NAMALWA (cell line): ENCODE data around the gene FRRS1.
A peak's percentile ranks its signal among the peaks of the same experiment; 100 is the strongest.
"Not testable (repeated sequence)": the region's sequence is repeated elsewhere in the genome, so short reads cannot be mapped to it uniquely, and the experiment has no call there.

Experiments
- DNase-seq: peaks from one replicate; pipeline ENCODE4 v3.0.0-alpha.2; 2015; ENCODE audit warnings: low spot score

The FRRS1 gene

GRCh38 chr1:99764439-99764838 is 2.0 kb downstream of the FRRS1 start:
- DNase-seq: no peak

- no peak for DNase-seq
Observed at GRCh38 chr1:99763956-99764355, 2.5 kb downstream of the FRRS1 start.

DNA sequence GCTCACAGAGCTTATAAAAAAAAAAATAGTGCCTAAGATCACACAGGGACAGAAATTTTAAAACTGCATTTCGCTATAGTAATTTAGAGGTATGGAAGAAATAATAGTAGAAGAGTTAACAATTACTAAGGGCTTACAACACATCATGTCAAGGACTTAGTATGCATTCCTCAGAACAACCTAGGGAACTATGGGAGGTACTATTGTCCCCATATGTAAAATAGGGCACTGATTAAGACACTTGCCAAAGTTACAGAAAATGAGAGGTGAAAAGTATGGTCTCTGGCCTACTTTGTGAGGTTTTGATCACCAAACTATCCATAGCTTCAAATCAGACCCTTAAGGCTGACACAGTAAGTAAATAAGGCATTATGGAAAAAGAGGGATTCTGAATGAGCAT is 4.7 kb downstream of the FRRS1 start:
- DNase-seq: no peak

DNA sequence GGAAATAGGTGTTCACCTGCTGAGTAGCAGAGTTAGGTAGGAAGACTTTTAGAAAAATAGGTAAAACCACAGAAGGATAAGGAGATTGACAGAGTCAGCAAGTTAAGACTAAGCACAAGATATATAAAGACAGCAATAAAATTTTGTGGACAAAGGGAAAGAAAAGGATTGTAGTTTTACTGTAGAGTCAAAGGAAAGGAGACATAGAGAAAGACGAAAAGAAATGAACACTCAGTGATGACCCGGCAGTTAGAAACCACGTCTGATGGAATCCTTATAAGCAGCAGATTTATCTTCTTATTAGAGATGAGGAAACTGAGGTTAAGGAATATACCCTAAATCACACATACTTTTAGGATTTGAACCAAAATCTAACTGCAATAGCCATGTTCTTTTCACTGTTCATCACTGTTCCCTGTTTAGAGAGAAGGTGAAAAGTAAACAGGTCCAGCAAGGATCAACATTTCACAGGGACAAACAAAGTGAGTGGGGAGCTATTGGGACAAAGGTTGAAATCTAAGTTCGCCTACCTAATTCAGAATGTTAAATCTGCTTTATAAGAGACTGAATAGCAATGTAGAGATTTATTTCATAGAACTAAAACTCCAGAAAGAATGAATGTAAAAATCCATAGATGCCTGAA is 6.8 kb downstream of the FRRS1 start:
- no peak for DNase-seq

- DNase-seq: not testable (repeated sequence)
Observed at GRCh38 chr1:99758686-99759517, 7.5 kb downstream of the FRRS1 start.

- no peak for DNase-seq
Observed at GRCh38 chr1:99758073-99758511, 8.3 kb downstream of the FRRS1 start.

DNA sequence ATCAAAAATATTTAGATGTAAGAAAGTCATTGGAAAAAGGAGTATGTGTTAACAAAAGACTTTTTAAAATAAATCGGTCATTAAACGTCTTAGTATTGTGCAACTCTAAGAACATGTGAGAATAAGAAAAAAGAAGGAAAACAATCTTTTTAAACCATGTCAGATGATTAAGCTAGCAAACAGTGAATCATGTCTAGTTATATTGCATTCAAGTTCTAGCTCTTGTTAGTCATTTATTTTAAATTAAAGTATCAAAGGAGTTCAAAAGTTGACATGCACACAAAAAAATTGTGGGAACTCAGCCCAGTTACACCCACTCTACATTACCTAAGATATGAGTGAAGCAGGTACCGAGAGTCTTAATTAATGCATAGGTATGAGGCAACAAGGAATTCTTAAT is 9.8 kb downstream of the FRRS1 start:
- no peak for DNase-seq

DNA sequence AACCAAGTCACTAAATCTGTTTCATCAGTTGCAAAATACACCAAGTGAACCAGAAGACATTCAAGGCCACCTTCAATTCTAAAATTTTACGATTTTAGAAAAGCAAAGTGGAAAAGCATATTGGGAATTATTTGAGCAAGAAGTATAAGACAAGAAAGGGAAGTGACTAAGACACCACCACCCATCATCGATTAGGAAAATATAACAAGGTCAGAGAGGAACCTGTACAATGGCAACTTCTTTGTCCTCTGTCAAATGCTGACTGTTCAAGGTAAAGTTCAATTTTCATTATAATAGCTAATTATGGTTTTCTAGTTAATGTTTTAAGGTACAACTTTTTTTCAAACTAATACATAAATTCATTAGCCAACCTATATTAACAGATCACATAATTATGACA is 10.8 kb downstream of the FRRS1 start:
- DNase-seq: no peak

GRCh38 chr1:99754697-99755096 is 11.7 kb downstream of the FRRS1 start:
- DNase-seq: no peak

- no peak for DNase-seq
Observed at GRCh38 chr1:99754055-99754626, 12.3 kb downstream of the FRRS1 start.

DNA sequence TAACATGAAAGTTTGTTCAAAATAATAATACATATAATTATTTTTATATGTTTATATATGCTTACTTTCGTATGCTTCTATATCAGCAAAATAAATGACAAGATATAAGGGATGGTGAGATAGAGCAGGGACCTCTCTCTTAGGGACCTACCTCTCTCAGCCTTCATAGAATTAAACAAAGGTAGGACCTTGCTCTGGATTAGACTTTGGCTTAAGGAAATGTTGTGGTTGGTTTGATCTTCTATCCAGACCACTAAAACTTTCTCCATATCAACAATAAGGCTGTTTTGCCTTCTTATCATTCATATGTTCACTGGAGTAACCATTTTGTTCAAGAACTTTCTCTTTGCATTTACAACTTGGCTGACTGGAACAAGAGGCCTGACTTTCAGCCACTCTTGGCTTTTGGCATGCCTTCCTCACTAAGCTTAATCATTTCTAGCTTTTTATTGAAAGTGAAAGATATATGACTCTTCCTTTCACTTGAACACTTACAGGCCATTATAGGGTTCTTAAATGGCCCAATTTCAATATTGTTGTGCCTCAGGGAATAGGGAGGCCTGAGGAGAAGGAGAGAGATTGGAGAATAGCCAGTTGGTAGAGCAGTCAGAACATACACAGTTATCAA is 14.4 kb downstream of the FRRS1 start:
- DNase-seq: no peak

DNA sequence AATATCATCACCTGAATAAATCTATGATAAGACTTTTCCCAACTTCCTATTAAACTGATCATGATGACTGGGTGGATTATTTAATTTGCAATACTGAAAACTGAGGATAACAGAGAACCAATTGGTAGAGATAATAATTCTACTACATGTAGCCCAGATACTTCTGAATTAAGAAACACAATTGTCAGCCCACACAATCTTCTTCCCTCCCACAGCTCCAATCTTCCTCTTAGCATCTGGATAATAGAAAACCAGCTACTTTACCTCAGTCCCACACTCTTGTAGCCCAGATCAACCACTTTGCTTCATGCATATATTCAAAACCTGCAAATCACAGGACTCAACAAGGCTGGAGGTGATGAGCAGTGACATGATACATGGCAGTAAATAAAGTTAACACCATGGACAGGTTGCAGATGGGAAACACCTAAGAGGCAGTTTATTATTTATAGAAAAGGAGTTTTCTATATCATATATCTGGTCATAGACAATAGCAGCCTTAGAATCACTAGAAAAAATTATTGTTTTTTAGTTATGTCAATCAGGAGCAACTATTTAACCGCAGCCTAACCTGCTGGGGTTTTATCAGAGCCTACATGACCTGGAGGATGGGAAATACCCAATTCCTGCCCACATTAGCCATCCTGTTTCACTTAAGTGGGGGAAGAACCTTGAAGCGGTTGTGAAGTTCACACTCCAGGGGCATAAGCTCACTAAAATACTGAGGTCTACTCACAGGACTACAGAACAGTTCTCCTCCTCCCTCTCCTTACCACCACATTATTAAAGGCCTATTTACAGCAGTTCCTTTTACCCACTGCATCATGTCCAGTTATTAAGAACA is 16.7 kb downstream of the FRRS1 start:
- DNase-seq: no peak

GRCh38 chr1:99748419-99748818 is 18.0 kb downstream of the FRRS1 start:
- no peak for DNase-seq

DNA sequence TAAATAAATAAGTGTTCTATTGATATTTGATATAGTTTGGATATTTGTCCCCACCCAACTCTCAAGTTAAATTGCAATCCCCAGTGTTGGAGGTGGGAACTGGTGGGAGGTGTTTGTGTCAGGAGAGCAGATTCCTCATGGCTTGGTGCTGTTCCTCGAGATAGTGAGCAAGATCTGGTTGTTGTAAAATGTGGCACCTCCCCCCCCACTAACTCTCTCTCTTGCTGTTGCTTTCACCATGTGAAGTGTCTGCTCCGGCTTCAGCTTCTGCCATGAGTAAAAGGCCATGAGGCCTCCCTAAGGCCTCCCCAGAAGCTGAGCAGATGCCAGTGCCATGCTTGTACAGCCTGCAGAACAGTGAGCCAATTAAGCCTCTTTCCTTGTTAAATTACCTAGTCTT is 20.8 kb downstream of the FRRS1 start:
- no peak for DNase-seq

DNA sequence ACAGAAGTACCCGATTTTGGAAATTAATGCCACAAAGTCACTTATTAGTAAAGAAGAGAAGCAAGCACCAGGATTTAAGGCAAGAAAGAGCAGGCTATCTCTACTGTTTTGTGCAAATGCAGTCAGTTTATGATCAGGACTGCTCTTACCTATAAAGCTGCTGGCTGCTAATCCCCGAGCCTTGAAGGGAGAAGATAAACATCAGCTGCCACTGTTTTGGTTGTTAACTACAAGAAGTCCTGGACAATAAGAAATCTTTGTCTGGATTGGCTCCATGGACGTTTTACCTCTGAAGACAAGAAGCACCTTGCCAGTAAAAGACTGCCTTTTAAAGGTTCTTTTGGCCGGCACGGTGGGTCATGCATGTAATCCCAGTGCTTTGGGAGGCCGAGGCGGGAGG is 21.4 kb downstream of the FRRS1 start:
- DNase-seq: no peak

DNA sequence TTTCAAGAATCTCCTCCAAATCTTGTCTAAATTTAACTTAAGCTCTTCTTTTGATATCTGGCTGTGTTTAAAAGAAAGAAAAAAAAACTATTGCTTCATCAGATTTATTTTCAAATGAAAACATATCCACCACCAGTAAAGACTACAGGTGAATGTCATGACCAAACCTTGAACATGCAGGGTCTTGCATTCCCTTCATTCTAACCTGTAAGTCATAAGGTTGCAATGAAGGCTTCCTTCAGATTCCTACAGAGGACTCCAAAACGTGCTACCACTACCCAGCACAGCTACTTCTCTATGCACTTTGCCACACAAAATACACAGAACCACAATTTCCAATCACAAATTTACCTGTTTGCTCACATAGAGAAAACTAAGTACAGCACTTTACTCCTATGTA is 26.3 kb downstream of the FRRS1 start:
- no peak for DNase-seq

- DNase-seq: no peak
Observed at GRCh38 chr1:99738858-99739465, 27.5 kb downstream of the FRRS1 start.

GRCh38 chr1:99737016-99737415 is 29.4 kb downstream of the FRRS1 start:
- DNase-seq: peak; percentile 48

DNA sequence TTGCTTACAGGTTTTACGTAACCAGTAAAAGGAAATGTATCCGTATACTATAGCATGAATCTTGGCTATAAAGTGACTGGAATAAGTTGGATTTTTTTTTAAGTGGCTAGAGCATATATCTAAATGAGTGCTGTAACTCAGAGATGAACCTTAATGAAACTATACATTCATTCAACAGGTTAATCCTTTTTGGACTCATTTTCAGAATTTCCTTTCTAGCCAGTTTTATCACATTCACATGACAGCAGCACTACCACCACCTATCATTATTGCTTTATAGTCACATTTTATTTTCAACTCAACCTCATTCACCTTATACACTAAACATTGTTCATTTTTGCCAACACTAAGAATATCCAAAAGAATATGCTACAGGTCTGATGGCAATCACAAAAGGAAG is 30.6 kb downstream of the FRRS1 start:
- no peak for DNase-seq

DNA sequence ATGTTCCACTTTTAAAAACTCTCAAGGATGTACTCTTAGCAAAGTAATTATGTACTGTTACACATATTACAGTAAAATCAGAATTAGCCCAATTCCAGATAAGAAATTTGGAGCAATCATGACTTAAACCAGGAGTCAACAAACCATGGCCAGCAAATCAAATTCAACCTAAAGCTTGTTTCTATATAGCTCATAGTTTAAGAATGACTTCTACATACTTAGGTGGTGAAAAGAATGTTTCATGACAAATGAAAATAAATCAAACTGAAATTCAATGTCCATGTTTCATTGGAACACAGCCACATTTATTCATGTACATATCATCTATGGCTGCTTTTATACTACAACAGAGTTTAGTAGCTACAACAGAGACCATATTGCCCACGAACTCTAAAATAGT is 35.1 kb downstream of the FRRS1 start:
- no peak for DNase-seq

GRCh38 chr1:99728494-99729235 is 37.8 kb downstream of the FRRS1 start:
- peak; percentile 47 for DNase-seq
